ENCODE measurements around the gene PLEKHF1. TPM values are rescaled to one million over a fixed set of nuclear protein-coding genes. Genes with fewer than 3 reads are reported as not detected.

The PLEKHF1 gene
- total RNA-seq, 4 donors from 2014 or later, result 7.4 to 35.9 (median 19.7) TPM

GRCh38 chr19:29618434-29618833, 46.8 kb upstream of the PLEKHF1 start:
- Histone ChIP-seq H3K27me3 (no peaks in the 10 kb centered on the region), H3K4me1 (no peaks in the 10 kb centered on the region), H3K27ac (no peak overlapping the region), H3K9me3 (no peaks in the 10 kb centered on the region), H3K4me3 (no peak overlapping the region), H3K36me3 (no peaks in the 10 kb centered on the region)
- DNase-seq, result no peak
- TF ChIP-seq POLR2A (IDR thresholded peaks at IDR 0.05) (no peak), CTCF (IDR thresholded peaks at IDR 0.05) (no peak)
- intact Hi-C loops (cut with DNase I; ENCODE audit: low total_unique reads), result no loop called here

- intact Hi-C loops (cut with DNase I; ENCODE audit: low total_unique reads), result no loop called here
- no peak for DNase-seq
- Histone ChIP-seq H3K4me3 (no peak overlapping the region), H3K9me3 (no peaks in the 10 kb centered on the region), H3K4me1 (no peaks in the 10 kb centered on the region), H3K36me3 (no peaks in the 10 kb centered on the region), H3K27ac (no peak overlapping the region), H3K27me3 (no peaks in the 10 kb centered on the region)
- TF ChIP-seq CTCF (IDR thresholded peaks at IDR 0.05), result no peak
Measured at GRCh38 chr19:29618871-29619270, 46.4 kb upstream of the PLEKHF1 start.

- no peak overlapping the region for H3K4me3 ChIP-seq
- TF ChIP-seq POLR2A (IDR thresholded peaks at IDR 0.05), result no peak
- TF ChIP-seq CTCF (IDR thresholded peaks at IDR 0.05), result no peak
- no peak for DNase-seq
- H3K9me3 ChIP-seq, result no peaks in the 10 kb centered on the region
- H3K36me3 ChIP-seq, result no peaks in the 10 kb centered on the region
- no peaks in the 10 kb centered on the region for H3K4me1 ChIP-seq
- intact Hi-C loops (cut with DNase I; ENCODE audit: low total_unique reads), result no loop called here
- H3K27me3 ChIP-seq, result no peaks in the 10 kb centered on the region
- H3K27ac ChIP-seq, result no peak overlapping the region
Measured at GRCh38 chr19:29620931-29621351, 44.3 kb upstream of the PLEKHF1 start.

GRCh38 chr19:29622166-29623070, 42.8 kb upstream of the PLEKHF1 start:
- no peak for DNase-seq
- H3K27ac ChIP-seq, result no peak overlapping the region
- intact Hi-C loops (cut with DNase I; ENCODE audit: low total_unique reads), result no loop called here
- H3K4me3 ChIP-seq, result no peak overlapping the region
- H3K4me1 ChIP-seq, result no peaks in the 10 kb centered on the region
- no peak for TF ChIP-seq POLR2A (IDR thresholded peaks at IDR 0.05)
- no peak for TF ChIP-seq CTCF (IDR thresholded peaks at IDR 0.05)
- H3K9me3 ChIP-seq, result no peaks in the 10 kb centered on the region
- no peaks in the 10 kb centered on the region for H3K36me3 ChIP-seq
- no peaks in the 10 kb centered on the region for H3K27me3 ChIP-seq

GRCh38 chr19:29623726-29624488, 41.4 kb upstream of the PLEKHF1 start:
- Histone ChIP-seq H3K4me3 (no peak overlapping the region), H3K27ac (no peak overlapping the region), H3K9me3 (no peaks in the 10 kb centered on the region), H3K27me3 (no peaks in the 10 kb centered on the region), H3K4me1 (no peaks in the 10 kb centered on the region), H3K36me3 (no peaks in the 10 kb centered on the region)
- TF ChIP-seq POLR2A (IDR thresholded peaks at IDR 0.05) (no peak), CTCF (IDR thresholded peaks at IDR 0.05) (no peak)
- intact Hi-C loops (cut with DNase I; ENCODE audit: low total_unique reads), result no loop called here
- no peak for DNase-seq
